Peyer's patch (tissue), 4 donors: ENCODE data around the gene MACROD2.

Source experiments
- POLR2A ChIP-seq, 2 donors: fragments of 450-650 bp; IDR thresholded peaks; one replicate each; pipeline ENCODE4 v1.5.1; 2017; ENCODE audit warnings: antibody characterized with exemption in 2 of 2, mild to moderate bottlenecking in 2 of 2, moderate library complexity in 2 of 2
- TF ChIP-seq, protein P1 (sequence below), 6 experiments: fragments of 450-650 bp in 4 of 6; fragments of 200-600 bp in 2 of 6; sonication (generic) in 1 of 6; IDR thresholded peaks; one replicate each; pipeline ENCODE4 v1.5.1; 2017 to 2019; ENCODE audit warnings: antibody characterized with exemption in 6 of 6, mild to moderate bottlenecking in 3 of 6, moderate library complexity in 1 of 6

DNA sequence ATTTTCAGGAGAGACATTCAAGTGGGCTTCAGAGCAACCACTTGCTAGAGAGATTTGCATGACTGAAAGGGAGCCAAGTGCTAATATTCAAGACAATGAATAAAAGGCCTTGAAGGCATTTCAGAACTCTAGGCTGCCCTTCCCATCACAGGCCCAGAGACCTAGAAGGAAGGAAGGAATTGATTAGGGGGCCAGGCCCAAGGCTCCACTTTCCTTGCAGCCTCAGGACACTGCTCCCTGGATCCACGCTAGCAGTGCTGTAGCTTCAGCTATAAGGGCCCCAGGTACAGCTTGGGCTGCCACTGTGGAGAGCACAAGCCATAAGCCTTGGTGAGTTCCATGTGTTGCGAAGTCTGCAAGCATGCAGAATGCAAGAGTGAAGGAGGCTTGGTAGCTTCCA is 1074.0 kb downstream of the MACROD2 start:
- TF ChIP-seq, protein P1, sequence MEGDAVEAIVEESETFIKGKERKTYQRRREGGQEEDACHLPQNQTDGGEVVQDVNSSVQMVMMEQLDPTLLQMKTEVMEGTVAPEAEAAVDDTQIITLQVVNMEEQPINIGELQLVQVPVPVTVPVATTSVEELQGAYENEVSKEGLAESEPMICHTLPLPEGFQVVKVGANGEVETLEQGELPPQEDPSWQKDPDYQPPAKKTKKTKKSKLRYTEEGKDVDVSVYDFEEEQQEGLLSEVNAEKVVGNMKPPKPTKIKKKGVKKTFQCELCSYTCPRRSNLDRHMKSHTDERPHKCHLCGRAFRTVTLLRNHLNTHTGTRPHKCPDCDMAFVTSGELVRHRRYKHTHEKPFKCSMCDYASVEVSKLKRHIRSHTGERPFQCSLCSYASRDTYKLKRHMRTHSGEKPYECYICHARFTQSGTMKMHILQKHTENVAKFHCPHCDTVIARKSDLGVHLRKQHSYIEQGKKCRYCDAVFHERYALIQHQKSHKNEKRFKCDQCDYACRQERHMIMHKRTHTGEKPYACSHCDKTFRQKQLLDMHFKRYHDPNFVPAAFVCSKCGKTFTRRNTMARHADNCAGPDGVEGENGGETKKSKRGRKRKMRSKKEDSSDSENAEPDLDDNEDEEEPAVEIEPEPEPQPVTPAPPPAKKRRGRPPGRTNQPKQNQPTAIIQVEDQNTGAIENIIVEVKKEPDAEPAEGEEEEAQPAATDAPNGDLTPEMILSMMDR (IDR thresholded peaks at IDR 0.05): no peak
- no peak for TF ChIP-seq POLR2A (IDR thresholded peaks at IDR 0.05)
